H1 (cell line): Measurements from ENCODE around the gene HSPD1. TPM values are rescaled to one million over a fixed set of nuclear protein-coding genes. Genes with fewer than 3 reads are reported as not detected.

ENCODE experiments used
- CTCF ChIA-PET: fragments of 300-600 bp; sonication (Branson Sonifier 250); formaldehyde crosslinking; loops from one replicate; lab custom pipeline; 2021; ENCODE audit not compliant: partially characterized antibody; lab: Charles Lee
- POLR2A ChIA-PET: fragments of 300-600 bp; sonication (Branson Sonifier 250); formaldehyde crosslinking; loops from one replicate; lab custom pipeline; 2021; ENCODE audit warnings: inconsistent platforms; ENCODE audit not compliant: partially characterized antibody; lab: Charles Lee
- DNase-seq, 2 experiments: peaks; one replicate each; pipeline versions ENCODE4 v3.0.0 to v3.0.0-alpha.2; 2010 to 2022; ENCODE audit warnings: low spot score in 2 of 2, low read depth in 1 of 2, mixed read lengths in 1 of 2
- FAIRE-seq: peaks from 2 replicates; lab custom pipeline; 2011; peaks lifted over from hg19 to GRCh38; lab: Jason Lieb, UNC
- H2AFZ ChIP-seq: 2 replicates; pipeline ENCODE4 v1.8.1; 2012; ENCODE audit warnings: low read length, inconsistent platforms
- H2AK5ac ChIP-seq: 2 replicates; pipeline ENCODE4 v1.6.1; 2013; ENCODE audit warnings: low read depth, low read length
- H2BK120ac ChIP-seq: replicated peaks from 2 replicates; pipeline ENCODE3; 2013; ENCODE audit warnings: low read depth, low read length, inconsistent platforms
- H2BK12ac ChIP-seq: 2 replicates; pipeline ENCODE4 v1.6.1; 2013; ENCODE audit warnings: low read depth, low read length
- H2BK15ac ChIP-seq: 2 replicates; pipeline ENCODE4 v1.6.1; 2013; ENCODE audit warnings: low read length
- H2BK20ac ChIP-seq: 2 replicates; pipeline ENCODE4 v1.6.1; 2013; ENCODE audit warnings: low read length
- H2BK5ac ChIP-seq: 2 replicates; pipeline ENCODE4 v1.6.1; 2013; ENCODE audit warnings: low read depth, low read length
- H3K14ac ChIP-seq: 2 replicates; pipeline ENCODE4 v1.6.1; 2013; ENCODE audit warnings: inconsistent platforms; ENCODE audit not compliant: insufficient read length
- H3K18ac ChIP-seq: 2 replicates; pipeline ENCODE4 v1.6.1; 2013; ENCODE audit warnings: low read length; ENCODE audit errors: extremely low read depth
- H3K23ac ChIP-seq: 2 replicates; pipeline ENCODE4 v1.6.1; 2013; ENCODE audit warnings: inconsistent platforms; ENCODE audit not compliant: insufficient read length
- H3K23me2 ChIP-seq: 2 replicates; pipeline ENCODE4 v1.6.1; 2013; ENCODE audit warnings: low read depth, low read length
- H3K27ac ChIP-seq: 2 replicates; pipeline ENCODE4 v1.6.1; 2011; ENCODE audit warnings: low read depth, low read length, inconsistent platforms
- H3K27me3 ChIP-seq, 4 experiments: replicated peaks in 1 of 4; 1 replicate in 1 of 4; 2 replicates in 3 of 4; pipeline versions ENCODE4 v1.6.1 to v1.8.1; 2011 to 2013; ENCODE audit warnings: low read length in 3 of 4, mild to moderate bottlenecking in 3 of 4, inconsistent platforms in 2 of 4, mixed read lengths in 2 of 4, moderate library complexity in 1 of 4; ENCODE audit not compliant: control insufficient read depth in 3 of 4, insufficient read depth in 3 of 4; ENCODE audit errors: extremely low read depth in 1 of 4
- H3K36me3 ChIP-seq, 4 experiments: 2 replicates each; pipeline versions ENCODE4 v1.6.1 to v1.8.1; 2011 to 2013; ENCODE audit warnings: mild to moderate bottlenecking in 4 of 4, low read length in 3 of 4, moderate library complexity in 2 of 4, control low read depth in 1 of 4, inconsistent platforms in 1 of 4; ENCODE audit not compliant: insufficient read depth in 4 of 4, control insufficient read depth in 2 of 4
- H3K4ac ChIP-seq: replicated peaks from 2 replicates; pipeline ENCODE3; 2013; ENCODE audit warnings: low read length, low read depth, mixed read lengths, inconsistent platforms; ENCODE audit not compliant: insufficient read length
- H3K4me1 ChIP-seq, 4 experiments: replicated peaks in 1 of 4; 1 replicate in 1 of 4; 2 replicates in 3 of 4; pipeline versions ENCODE4 v1.6.1 to v1.8.1; 2011 to 2013; ENCODE audit warnings: low read length in 3 of 4, inconsistent platforms in 2 of 4, mixed read lengths in 1 of 4; ENCODE audit not compliant: insufficient read depth in 4 of 4, control insufficient read depth in 3 of 4
- H3K4me2 ChIP-seq, 2 experiments: 2 replicates each; pipeline versions ENCODE4 v1.6.1 to v1.8.1; 2011 to 2013; ENCODE audit warnings: low read depth in 2 of 2, low read length in 2 of 2, control low read depth in 1 of 2, inconsistent platforms in 1 of 2, mild to moderate bottlenecking in 1 of 2; ENCODE audit not compliant: insufficient read depth in 1 of 2
- H3K4me3 ChIP-seq, 4 experiments: fragments of 200-600, 300-600 bp in 1 of 4; sonication (generic), shearing (Covaris generic), sonication (Bioruptor Twin) in 1 of 4; 2 replicates each; pipeline versions ENCODE4 v1.5.1 to v1.8.1; 2011 to 2016; ENCODE audit warnings: low read length in 4 of 4, low read depth in 3 of 4, control low read depth in 2 of 4, inconsistent platforms in 2 of 4, mild to moderate bottlenecking in 2 of 4, mixed read lengths in 1 of 4, moderate library complexity in 1 of 4; ENCODE audit not compliant: insufficient read depth in 2 of 4; ENCODE audit errors: extremely low read depth in 1 of 4
- H3K56ac ChIP-seq: replicated peaks from 2 replicates; pipeline ENCODE3; 2013; ENCODE audit warnings: low read depth, mild to moderate bottlenecking, mixed read lengths, low read length, inconsistent platforms; ENCODE audit not compliant: insufficient read length
- H3K79me1 ChIP-seq: 2 replicates; pipeline ENCODE4 v1.6.1; 2013; ENCODE audit warnings: low read depth, low read length, control low read depth
- H3K79me2 ChIP-seq, 2 experiments: 2 replicates each; pipeline versions ENCODE4 v1.6.1 to v1.8.1; 2012 to 2013; ENCODE audit warnings: low read length in 2 of 2, mild to moderate bottlenecking in 2 of 2, inconsistent platforms in 1 of 2; ENCODE audit not compliant: insufficient read depth in 2 of 2, control insufficient read depth in 1 of 2
- H3K9ac ChIP-seq, 4 experiments: replicated peaks in 1 of 4; 1 replicate in 1 of 4; 2 replicates in 3 of 4; pipeline versions ENCODE4 v1.6.1 to v1.8.1; 2011 to 2013; ENCODE audit warnings: low read depth in 3 of 4, low read length in 3 of 4, control low read depth in 2 of 4, mild to moderate bottlenecking in 2 of 4, moderate library complexity in 2 of 4, inconsistent platforms in 1 of 4; ENCODE audit errors: extremely low read depth in 1 of 4
- H3K9me3 ChIP-seq, 2 experiments: 2 replicates each; pipeline versions ENCODE4 v1.6.1 to v1.8.1; 2012 to 2013; ENCODE audit warnings: mild to moderate bottlenecking in 2 of 2, moderate library complexity in 2 of 2, control low read depth in 1 of 2, inconsistent platforms in 1 of 2, low read depth in 1 of 2, low read length in 1 of 2, mixed read lengths in 1 of 2; ENCODE audit not compliant: insufficient read depth in 2 of 2
- H4K20me1 ChIP-seq, 2 experiments: replicated peaks in 1 of 2; 2 replicates each; pipeline versions ENCODE3 to v1.8.1; 2011 to 2013; ENCODE audit warnings: inconsistent platforms in 2 of 2, low read length in 2 of 2, mild to moderate bottlenecking in 1 of 2; ENCODE audit not compliant: insufficient read depth in 2 of 2, control insufficient read depth in 1 of 2
- H4K5ac ChIP-seq: 2 replicates; pipeline ENCODE4 v1.6.1; 2013; ENCODE audit warnings: low read length, low read depth, mixed read lengths, inconsistent platforms; ENCODE audit not compliant: insufficient read length
- H4K8ac ChIP-seq: 2 replicates; pipeline ENCODE4 v1.8.0; 2013; ENCODE audit warnings: mild to moderate bottlenecking, moderate library complexity, low read length, inconsistent platforms; ENCODE audit not compliant: insufficient read depth; ENCODE audit errors: extremely low read depth
- H4K91ac ChIP-seq: replicated peaks from 2 replicates; pipeline ENCODE3; 2013; ENCODE audit warnings: low read length, mixed read lengths, inconsistent platforms; ENCODE audit not compliant: insufficient read length
- BACH1 ChIP-seq: IDR thresholded peaks from 2 replicates; pipeline ENCODE4 v1.6.1; 2012; ENCODE audit warnings: low read length, improper control_type of control experiment
- EP300 ChIP-seq, 2 experiments: IDR thresholded peaks; 1 replicate in 1 of 2; 2 replicates in 1 of 2; pipeline ENCODE4 v1.6.1; 2011 to 2012; ENCODE audit warnings: low read depth in 2 of 2, low read length in 2 of 2, mild to moderate bottlenecking in 2 of 2, borderline replicate concordance in 1 of 2, inconsistent platforms in 1 of 2, moderate library complexity in 1 of 2
- HDAC6 ChIP-seq: IDR thresholded peaks from one replicate; pipeline ENCODE4 v1.7.1; 2012; ENCODE audit warnings: low read depth, mild to moderate bottlenecking, inconsistent platforms, low read length, moderate library complexity
- KDM5A ChIP-seq: fragments of 200-600 bp; IDR thresholded peaks from 2 replicates; pipeline ENCODE4 v1.7.1; 2012; ENCODE audit warnings: mild to moderate bottlenecking, low read length, inconsistent platforms, mixed read lengths
- NANOG ChIP-seq: IDR thresholded peaks from 2 replicates; pipeline ENCODE4 v1.6.1; 2011; ENCODE audit warnings: low read length, low read depth, mild to moderate bottlenecking, inconsistent platforms; ENCODE audit not compliant: insufficient read depth, poor library complexity, severe bottlenecking
- TBP ChIP-seq: IDR thresholded peaks from 2 replicates; pipeline ENCODE4 v1.6.1; 2011; ENCODE audit warnings: low read depth, low read length, improper control_type of control experiment
- WGBS, 2 experiments: shearing (Covaris generic) in 1 of 2; methylation state at CpG; one replicate each; pipeline versions ENCODE4 v1.1.6 to v1.1.7; 2013 to 2015; ENCODE audit warnings: low lambda C conversion rate in 2 of 2, mixed read lengths in 2 of 2, inconsistent platforms in 1 of 2, low coverage in 1 of 2, missing lambda C conversion rate in 1 of 2; ENCODE audit not compliant: insufficient replicate concordance in 2 of 2, insufficient coverage in 1 of 2, insufficient read length in 1 of 2; ENCODE audit errors: extremely low coverage in 1 of 2, missing lambda C conversion rate in 1 of 2; 5-methylcytosine and 5-hydroxymethylcytosine counted together
- polyA plus RNA-seq, 7 experiments: library from polyadenylated mRNA; depleted of rRNA in 3 of 7; stranded (reverse) in 5 of 7; unstranded in 2 of 7; fragments of >200 nt in 5 of 7; fragments of 200-250 nt in 2 of 7; gene quantifications; 1 replicate in 5 of 7; 2 replicates in 1 of 7; 4 replicates in 1 of 7; pipeline versions ENCODE4 v1.2.1 to v1.2.3, GENCODE V29; 2011 to 2013; ENCODE audit warnings: missing spikeins in 2 of 7, mixed read lengths in 2 of 7
- total RNA-seq: library from RNA; stranded (reverse); fragmentation: NEBNext Ultra II Directional; extraction: Animal tissue kit (Norgen Biotek cat#: 25700); gene quantifications from 2 replicates; pipeline ENCODE4 v1.2.1, GENCODE V29; 2021
- TF ChIP-seq, protein P1 (sequence below): IDR thresholded peaks from 2 replicates; pipeline ENCODE4 v1.6.1; 2012; ENCODE audit warnings: inconsistent platforms
- TF ChIP-seq, protein P2 (sequence below): IDR thresholded peaks from 2 replicates; pipeline ENCODE4 v1.6.1; 2011; ENCODE audit warnings: low read length, improper control_type of control experiment

The HSPD1 gene
- total and polyA plus RNA-seq, 2 of the 8 experiments (the other 6 are each of a cell fraction or from before 2014, with no cell fraction given): 221 to 1,108 TPM

DNA sequence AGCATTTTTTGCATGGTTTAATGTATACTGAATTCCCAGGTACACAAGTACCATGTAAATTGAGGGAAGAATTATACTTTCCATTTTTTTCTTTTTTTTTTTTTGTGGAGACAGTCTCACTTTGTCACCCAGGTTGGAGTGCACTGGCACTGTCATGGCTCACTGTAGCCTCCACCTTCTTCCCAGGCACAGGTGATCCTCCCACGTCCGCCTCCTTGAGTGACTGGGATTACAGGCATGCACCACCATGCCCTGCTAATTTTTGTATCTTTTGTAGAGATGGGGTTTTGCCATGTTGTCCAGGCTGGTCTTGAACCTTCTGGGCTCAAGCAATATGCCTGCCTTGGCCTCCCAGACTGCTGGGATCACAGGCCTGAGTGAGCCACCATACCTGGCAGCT is 4.4 kb upstream of the HSPD1 start:
- H3K18ac ChIP-seq: no peak overlapping the region
- no peak overlapping the region for H2BK12ac ChIP-seq
- H3K56ac ChIP-seq: no peak overlapping the region
- H3K9me3 ChIP-seq: no peaks in the 10 kb centered on the region
- DNase-seq (no peak), FAIRE-seq (no peak)
- peaks cover 0 to 5% of the 10 kb centered on the region in 2 experiments for H4K20me1 ChIP-seq
- no peak overlapping the region for H3K14ac ChIP-seq
- no peak overlapping the region for H2BK5ac ChIP-seq
- ChIA-PET CTCF (interaction anchor here (0.6 to 1.4 kb wide), 2 partner anchors 9 to 17 kb away, joined by 3 to 4 read pairs; no protein-coding TSS in a partner anchor), POLR2A (interaction anchor here (0.6 to 15.2 kb wide), 6 partner anchors 6 to 154 kb away, joined by 3 to 270 read pairs (median 11); partner anchors contain the start of genes HSPD1, HSPE1 and MOB4)
- no peak overlapping the region for H2BK15ac ChIP-seq
- H3K4me2 ChIP-seq: no peak overlapping the region
- H3K79me1 ChIP-seq: no peaks in the 10 kb centered on the region
- no peak overlapping the region for H2AFZ ChIP-seq
- H3K4me1 ChIP-seq: peaks cover 0 to 3% (median under 1%) of the 10 kb centered on the region in 4 experiments; a peak in 4 of 7 replicates
- no peak overlapping the region for H4K5ac ChIP-seq
- TF ChIP-seq, protein P1, sequence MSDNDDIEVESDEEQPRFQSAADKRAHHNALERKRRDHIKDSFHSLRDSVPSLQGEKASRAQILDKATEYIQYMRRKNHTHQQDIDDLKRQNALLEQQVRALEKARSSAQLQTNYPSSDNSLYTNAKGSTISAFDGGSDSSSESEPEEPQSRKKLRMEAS: no peak
- no peak for TF ChIP-seq NANOG
- TF ChIP-seq TBP: no peak
- no peak for TF ChIP-seq BACH1
- TF ChIP-seq HDAC6: no peak
- TF ChIP-seq, protein P2, sequence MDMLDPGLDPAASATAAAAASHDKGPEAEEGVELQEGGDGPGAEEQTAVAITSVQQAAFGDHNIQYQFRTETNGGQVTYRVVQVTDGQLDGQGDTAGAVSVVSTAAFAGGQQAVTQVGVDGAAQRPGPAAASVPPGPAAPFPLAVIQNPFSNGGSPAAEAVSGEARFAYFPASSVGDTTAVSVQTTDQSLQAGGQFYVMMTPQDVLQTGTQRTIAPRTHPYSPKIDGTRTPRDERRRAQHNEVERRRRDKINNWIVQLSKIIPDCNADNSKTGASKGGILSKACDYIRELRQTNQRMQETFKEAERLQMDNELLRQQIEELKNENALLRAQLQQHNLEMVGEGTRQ: no peak
- no peak for TF ChIP-seq EP300 (IDR thresholded peaks at IDR 0.05; ENCODE audit: borderline replicate concordance in 1 of 2, low read depth in 2 of 2, low read length in 2 of 2)
- no peak for TF ChIP-seq KDM5A
- H3K36me3 ChIP-seq: peaks cover 6 to 40% (median 17%) of the 10 kb centered on the region in 4 experiments; a peak in 7 of 8 replicates
- no peak overlapping the region for H4K91ac ChIP-seq
- no peak overlapping the region for H2AK5ac ChIP-seq
- H2BK20ac ChIP-seq: no peak overlapping the region
- H3K27ac ChIP-seq: no peak overlapping the region
- H3K4me3 ChIP-seq: no peak overlapping the region
- no peaks in the 10 kb centered on the region for H3K27me3 ChIP-seq
- 91% methylated on average over 2 of the region's 2 CpGs; no CpG with 5 or more reads in 1 of the 2 experiments for WGBS, 2 experiments
- no peak overlapping the region for H3K4ac ChIP-seq
- H2BK120ac ChIP-seq: no peak overlapping the region
- H3K9ac ChIP-seq: no peak overlapping the region
- H3K23ac ChIP-seq: no peak overlapping the region
- no peak overlapping the region for H4K8ac ChIP-seq
- peaks cover 2% of the 10 kb centered on the region; the same call in 1 of the 2 replicates for H3K23me2 ChIP-seq
- peaks cover 19 to 49% of the 10 kb centered on the region in 2 experiments for H3K79me2 ChIP-seq
